Posterior vena cava (tissue), 2 donors: ENCODE data around the gene TNFRSF17. TPM values are rescaled to one million over a fixed set of nuclear protein-coding genes. Genes with fewer than 3 reads are reported as not detected.

Experiments
- DNase-seq: peaks from one replicate; pipeline ENCODE4 v3.0.0-alpha.2; 2020; ENCODE audit warnings: low spot score
- intact Hi-C, 2 donors: fragments of 100-400 bp; cut with DNase I; formaldehyde crosslinking; loops; one replicate each; pipeline versions ENCODE4 v1.14.1 to v1.14.2; 2022 to 2023
- total RNA-seq, 2 donors: library from RNA; stranded (reverse); fragmentation: NEBNext Ultra II Directional; extraction: Animal tissue kit (Norgen Biotek cat#: 25700); gene quantifications; one replicate each; pipeline ENCODE4 v1.2.1, GENCODE V29; 2021
- donor health status: DM: yes; HTN: yes; CAD: no.
- donor health status: DM: yes; HTN: yes; CAD: no.

The TNFRSF17 gene
- total RNA-seq, 2 donors from 2014 or later: not detected

DNA sequence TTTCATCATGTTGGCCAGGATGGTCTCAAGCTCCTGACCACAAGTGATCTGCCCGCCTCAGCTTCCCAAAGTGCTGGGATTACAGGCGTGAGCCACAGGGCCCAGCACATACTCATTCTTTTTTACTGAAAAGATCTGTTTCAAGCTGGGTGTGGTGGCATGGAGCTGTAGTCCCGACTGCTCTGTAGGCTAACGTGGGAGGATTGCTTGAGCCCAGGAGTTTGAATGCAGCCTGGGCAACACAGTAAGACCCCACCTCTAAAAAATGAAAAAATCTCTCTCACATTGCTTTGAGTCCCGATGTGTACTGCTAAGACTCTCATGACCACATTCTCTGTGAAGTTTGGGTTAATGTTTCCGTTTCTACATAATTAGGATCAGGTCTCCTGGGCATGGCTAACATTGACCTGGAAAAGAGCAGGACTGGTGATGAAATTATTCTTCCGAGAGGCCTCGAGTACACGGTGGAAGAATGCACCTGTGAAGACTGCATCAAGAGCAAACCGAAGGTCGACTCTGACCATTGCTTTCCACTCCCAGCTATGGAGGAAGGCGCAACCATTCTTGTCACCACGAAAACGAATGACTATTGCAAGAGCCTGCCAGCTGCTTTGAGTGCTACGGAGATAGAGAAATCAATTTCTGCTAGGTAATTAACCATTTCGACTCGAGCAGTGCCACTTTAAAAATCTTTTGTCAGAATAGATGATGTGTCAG is 2.3 kb downstream of the TNFRSF17 start:
- intact Hi-C loops: no loop called here
- peak; percentile 30 for DNase-seq

DNA sequence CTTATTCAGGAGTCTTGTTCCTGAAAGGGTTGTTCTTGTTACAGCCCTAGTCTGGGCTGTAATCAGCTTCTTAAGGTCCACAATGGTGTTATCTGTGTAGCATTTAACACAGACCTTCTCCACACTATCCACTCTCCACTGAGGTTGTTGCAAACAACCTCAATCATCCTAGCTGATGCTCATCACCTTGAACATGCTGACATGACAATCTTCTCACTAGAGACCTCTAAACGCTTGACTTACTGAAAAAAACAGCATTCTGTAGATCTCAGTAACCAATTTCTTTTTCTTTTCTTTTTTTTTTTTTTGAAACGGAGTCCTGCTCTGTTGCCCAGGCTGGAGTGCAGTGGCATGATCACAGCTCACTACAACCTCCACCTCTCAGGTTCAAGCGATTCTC is 3.6 kb downstream of the TNFRSF17 start:
- DNase-seq: no peak
- intact Hi-C loops: no loop called here

DNA sequence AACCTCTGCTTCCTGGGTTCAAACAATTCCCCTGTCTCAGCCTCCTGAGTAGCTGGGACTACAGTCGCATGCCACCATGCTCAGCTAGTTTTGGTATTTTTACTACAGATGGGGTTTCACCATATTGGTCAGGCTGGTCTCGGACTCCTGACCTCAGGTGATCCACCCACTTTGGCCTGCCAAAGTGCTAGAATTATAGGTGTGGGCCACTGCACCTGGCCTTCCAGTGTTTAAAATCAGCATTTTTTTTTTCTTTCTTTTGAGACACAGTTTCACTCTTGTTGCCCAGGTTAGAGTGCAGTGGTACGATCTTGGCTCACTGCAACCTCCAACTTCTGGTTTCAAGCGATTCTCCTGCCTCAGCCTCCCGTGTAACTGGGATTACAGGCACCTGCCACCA is 5.3 kb downstream of the TNFRSF17 start:
- DNase-seq: peak; percentile 3
- intact Hi-C loops: loop anchor here in 1 of 2 donors (10.0 kb wide), 1 partner anchor 95 kb away; no protein-coding TSS in a partner anchor

DNA sequence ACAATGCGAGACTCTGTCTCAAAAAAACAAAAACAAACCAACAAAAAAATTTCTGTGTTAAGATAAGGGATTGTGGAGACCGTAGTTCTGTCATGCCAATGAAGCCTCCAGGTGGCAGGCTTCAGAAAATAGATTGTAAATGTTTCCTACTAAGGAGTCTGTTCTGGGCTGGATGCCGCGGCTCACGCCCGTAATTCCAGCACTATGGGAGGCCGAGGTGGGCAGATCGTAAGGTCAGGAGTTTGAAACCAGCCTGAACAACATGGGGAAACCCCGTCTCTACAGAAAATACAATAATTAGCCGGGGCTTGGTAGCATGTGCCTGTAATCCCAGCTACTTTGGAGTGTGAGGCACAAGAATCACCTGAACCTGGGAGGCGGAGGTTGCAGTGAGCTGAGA is 7.1 kb downstream of the TNFRSF17 start:
- intact Hi-C loops: loop anchor here in 1 of 2 donors (10.0 kb wide), 1 partner anchor 93 kb away; no protein-coding TSS in a partner anchor
- DNase-seq: peak; percentile 55

DNA sequence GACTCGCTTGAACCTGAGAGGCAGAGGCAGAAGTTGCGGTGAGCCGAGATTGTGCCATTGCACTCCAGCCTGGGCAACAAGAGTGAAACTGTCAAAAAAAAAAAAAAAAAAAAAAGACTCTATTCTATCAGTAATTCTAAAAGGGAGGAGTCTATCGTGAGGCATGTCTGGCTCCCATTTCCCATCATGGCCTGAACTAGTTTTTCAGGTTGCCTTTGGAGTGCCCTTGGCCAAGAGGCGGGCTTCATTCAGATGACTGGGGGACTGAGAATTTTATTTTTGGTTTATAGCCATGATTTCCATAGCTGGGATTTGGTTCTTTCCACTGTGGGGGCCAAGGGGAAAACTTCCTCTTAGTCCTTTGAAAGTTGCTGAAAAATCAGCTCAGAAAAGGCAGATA is 8.1 kb downstream of the TNFRSF17 start:
- no peak for DNase-seq
- intact Hi-C loops: loop anchor here in 1 of 2 donors (10.0 kb wide), 1 partner anchor 92 kb away; no protein-coding TSS in a partner anchor

DNA sequence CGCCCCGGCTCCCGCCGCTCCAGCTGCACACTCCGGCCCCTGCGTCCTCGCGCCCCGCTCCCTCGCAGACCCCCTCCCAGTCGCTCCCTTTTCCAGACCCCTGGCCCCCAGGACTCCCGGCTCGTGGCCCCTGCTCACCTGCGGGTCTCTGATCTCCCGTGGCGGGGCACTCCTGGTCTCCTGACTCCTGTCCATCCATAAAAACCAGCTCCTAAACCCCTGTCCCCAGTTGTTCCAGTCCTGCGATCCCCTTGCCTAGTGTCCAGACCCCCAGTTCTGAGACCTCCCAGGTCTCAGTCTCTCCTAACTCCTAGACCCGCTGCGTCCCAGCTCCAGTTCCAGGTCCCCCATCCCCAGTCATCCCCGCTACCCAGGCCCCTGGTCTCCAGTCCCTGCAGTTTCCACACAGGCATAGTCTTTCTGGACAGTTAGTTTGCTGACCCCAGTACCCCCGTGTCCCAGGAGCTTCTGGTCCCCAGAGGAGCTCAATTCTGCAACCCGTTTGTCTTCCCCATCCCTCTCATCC is 11.9 kb downstream of the TNFRSF17 start:
- peak; percentile 76 for DNase-seq
- intact Hi-C loops: loop anchor here (2.0 to 10.0 kb wide), 2 partner anchors 66 to 88 kb away; no protein-coding TSS in a partner anchor

DNA sequence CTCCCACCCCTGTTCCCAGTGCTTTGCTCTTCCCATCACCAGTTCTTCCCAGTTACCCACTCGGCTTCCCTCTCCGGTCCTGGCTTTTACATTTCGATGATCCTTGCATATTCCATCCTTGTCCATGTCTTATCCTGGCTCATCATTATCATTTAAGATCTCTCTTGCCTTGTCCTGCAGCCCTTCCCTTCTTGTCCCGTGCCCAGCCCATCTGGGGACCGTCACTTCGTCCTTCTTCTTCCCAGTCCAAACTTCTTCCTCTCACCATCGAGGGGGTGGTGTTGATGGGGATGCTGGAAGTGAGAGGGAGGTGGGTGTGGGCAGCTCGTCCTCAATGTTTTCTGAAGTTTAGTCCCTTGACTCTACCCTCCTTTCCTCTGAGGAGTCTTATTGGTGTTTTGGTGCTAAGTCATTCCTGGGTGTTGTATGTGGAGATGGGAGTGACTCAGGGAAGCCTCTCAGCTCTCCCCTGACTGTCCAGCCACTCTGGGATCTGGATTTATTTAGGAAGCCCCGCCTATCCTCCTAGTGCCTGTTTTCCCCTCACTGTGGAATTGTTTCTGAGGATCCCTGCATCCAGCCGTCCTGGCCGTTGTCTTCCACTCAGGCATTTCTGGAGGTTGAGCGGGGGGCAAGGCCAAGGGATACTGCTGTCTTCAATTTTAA is 12.5 kb downstream of the TNFRSF17 start:
- intact Hi-C loops: loop anchor here (2.0 to 10.0 kb wide), 2 partner anchors 65 to 87 kb away; no protein-coding TSS in a partner anchor
- no peak for DNase-seq

DNA sequence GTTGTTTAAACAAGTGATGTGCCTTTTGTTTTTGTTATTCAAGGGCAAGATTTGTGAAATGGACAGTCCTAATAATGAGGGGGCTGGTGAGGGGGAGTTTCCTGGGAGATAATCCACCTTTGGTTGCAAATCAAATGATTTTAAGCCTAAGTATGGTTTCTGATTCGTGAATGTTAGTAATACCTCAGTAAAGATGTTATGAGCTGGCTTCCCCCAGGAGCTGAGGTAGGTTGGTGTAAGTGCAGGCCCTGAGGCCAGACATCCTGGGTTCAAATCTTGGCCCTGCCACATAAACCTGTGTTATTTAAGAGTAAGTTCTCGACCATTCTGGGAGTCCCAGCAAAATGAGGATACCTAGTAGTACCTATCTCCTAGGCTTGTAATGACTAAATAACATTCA is 13.1 kb downstream of the TNFRSF17 start:
- intact Hi-C loops: loop anchor here in 1 of 2 donors (10.0 kb wide), 1 partner anchor 87 kb away; no protein-coding TSS in a partner anchor
- no peak for DNase-seq

DNA sequence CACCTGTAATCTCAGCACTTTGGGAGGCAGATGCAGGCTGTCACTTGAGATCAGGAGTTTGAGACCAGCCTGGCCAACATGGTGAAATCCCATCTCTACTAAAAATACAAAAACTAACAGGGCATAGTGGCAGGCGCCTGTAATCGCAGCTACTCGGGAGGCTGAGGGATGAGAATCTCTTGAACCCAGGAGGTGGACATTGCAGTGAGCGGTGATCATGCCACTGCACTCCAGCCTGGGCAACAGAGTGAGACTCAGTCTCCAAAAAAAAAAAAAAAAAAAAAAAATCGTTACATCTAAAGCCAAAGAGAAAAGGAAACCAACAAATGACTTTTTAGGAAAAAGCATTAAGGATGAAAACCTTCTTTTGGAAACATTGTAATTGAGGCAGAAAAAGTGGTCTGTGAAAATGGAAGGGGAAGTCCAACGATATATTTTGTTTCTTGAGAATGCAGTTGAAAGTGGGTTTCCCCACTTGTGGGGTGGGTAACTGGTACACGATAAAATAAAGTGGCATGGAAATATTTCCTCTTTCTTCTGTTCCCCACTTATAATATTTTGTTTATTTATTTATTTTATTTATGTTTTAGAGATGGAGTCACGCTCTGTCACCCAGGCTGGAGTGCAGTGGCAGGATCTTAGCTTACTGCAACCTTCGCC is 14.1 kb downstream of the TNFRSF17 start:
- intact Hi-C loops: loop anchor here in 1 of 2 donors (10.0 kb wide), 1 partner anchor 86 kb away; no protein-coding TSS in a partner anchor
- DNase-seq: no peak

DNA sequence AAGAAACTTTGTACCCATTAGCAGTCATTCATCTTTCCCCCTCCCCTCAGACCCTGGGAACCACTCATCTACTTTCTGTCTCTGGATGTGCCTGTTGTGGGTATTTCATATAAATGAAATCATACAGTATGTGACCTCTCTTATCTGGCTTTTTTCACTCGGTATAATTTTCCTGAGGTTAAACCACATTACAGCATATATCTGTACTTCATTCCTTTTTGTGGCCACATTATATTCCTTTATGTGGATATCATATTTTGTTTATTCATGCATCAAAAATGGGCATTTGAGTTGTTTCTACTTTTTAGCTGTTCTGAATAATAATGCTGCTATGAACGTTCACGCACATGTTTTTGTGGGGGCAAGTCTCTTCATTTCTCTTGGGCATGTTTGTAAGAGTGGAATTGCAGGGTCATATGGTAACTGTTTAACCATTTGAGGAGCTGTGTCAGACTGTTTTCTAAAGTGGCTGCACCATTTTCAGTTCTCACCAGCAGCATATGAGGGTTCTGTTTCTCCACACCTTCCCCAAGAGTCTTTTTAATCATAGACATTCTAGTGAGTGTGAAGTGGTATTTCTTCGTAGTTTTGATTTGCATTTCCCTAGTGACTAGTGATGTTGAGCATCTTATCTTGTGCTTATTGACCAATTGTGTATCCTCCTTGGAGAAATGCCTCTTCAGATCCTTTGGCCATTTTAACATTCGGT is 15.3 kb downstream of the TNFRSF17 start:
- no peak for DNase-seq
- intact Hi-C loops: no loop called here

DNA sequence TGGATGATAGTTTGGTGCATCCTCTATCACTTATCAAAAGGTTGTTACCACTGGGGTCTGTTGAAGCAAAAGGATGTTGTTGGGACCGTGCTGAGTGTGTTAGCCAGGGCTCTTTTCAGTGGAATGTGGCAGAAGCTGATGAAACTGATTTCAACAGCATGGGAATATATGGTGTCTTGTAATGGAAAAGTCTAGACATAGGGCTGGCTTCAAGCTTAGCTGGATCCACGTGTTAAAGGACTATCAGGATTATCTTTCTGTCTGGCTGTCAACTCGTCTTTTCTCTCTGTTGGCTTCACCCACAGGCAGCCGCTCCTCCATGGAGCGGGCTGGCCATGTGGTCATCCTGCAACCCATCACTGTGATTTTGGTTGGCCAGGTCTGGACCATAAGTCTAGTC is 20.2 kb downstream of the TNFRSF17 start:
- peak; percentile 6 for DNase-seq
- intact Hi-C loops: no loop called here

DNA sequence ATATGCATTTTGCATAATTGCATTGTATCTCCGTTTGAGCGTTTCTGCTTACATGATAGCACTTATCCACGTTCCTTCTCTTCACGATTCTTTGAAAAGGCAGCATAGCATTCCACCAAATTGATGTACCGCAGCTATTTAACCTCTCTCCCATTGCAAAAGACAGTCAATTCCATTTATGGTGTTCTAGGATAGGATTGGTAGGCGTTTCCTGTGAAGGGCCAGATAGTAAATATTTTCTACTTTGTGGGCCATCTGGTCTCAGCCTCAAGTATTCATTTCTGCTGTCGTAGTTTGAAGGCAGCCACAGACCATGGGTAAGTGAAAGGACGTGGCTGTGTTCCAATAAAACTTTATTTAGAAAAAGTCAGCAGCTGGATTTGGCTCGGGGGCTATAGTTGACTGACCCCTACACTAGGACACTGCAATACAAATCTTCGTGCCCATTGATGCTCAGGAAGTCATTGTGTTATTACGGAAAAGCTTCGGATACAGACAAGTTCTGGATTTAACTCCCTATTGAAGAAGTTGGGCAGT is 21.6 kb downstream of the TNFRSF17 start:
- DNase-seq: no peak
- intact Hi-C loops: no loop called here

DNA sequence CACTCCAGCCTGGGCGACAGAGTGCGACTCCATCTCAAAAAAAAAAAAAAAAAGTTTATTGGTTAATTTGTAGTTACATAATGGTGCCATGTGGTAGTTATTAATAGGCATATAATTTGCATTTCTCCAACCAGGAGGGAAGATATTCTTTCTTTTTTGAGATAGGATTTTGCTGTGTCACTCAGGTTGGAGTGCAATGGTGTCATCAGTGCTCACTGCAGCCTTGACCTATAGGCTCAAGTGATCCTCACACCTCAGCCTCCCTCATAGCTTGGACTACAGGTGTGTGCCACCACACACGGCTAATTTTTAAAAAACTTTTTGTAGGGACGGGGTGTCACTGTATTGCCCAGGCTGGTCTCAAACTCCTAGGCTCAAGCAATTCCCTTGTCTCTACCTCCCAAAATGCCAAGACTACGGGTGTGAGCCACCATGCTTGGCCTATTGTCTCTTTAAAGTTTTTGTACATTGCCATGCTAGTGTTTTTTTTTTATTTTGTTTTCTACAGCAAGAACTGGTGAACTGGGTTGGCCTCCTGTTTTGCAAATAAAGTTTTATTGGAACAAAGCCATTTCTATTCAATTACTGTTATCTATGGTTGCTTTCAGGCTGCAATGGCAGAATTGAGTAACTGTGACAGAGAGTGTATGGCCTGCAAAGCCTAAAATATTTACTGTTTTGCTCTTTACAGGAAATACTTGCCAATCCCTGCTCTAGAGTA is 23.4 kb downstream of the TNFRSF17 start:
- DNase-seq: no peak
- intact Hi-C loops: no loop called here

DNA sequence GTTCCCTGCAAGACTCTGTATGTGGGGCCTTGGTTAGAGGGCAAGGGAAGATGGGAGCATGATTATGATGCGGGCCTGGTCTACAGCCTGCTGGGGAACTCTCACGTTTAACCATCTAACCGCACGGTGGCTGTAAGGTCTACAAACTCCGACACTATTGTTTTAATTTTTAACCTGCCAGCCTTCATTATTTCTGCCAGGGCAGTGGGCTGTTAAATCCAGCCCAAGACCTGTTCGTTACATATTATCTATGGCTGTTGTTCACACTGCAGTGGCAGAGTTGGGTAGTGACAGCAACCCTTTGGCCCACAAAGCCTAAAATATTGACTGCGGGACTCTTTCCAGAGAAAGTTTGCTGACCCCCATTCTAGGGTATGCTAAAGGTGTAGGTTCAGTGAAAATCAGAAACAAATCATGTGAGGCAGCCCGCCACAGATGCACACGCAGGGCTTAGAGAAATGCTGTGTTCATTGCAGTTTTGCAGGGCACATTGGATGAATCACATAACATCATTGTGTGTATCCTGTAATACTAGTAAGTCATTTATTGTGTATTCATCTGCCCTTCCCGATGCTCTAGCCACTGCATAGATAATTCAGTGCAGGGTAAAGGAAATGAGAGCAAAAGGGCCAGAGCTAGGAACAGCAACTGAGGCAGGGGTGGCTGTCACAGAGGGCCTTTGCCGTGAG is 25.8 kb downstream of the TNFRSF17 start:
- intact Hi-C loops: no loop called here
- no peak for DNase-seq

DNA sequence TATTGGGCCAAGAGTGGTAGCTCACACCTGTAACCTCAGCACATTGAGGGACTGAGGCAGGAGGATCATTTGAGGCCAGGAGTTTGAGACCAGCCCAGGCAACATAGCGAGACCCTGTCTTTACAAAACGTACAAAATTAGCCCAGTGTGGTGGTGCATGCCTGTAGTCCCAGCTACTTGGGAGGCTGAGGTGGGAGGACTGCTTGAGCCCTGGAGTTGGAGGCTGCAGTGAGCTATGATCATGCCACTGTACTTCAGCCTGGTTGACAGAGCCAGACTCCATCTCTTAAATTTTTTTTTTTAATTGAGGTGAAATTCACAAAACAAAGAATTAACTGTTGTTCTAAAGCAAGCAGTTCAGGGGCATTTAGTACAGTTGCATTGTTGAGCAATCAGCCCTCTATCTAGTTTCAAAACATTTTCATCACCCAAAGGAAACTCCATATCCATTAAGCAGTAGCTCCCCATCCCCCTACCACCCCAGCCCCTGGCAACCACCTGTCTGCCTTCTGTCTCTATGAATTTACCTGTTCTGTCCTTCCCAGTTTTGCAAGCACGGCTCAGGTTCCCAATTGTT is 27.1 kb downstream of the TNFRSF17 start:
- intact Hi-C loops: no loop called here
- no peak for DNase-seq

DNA sequence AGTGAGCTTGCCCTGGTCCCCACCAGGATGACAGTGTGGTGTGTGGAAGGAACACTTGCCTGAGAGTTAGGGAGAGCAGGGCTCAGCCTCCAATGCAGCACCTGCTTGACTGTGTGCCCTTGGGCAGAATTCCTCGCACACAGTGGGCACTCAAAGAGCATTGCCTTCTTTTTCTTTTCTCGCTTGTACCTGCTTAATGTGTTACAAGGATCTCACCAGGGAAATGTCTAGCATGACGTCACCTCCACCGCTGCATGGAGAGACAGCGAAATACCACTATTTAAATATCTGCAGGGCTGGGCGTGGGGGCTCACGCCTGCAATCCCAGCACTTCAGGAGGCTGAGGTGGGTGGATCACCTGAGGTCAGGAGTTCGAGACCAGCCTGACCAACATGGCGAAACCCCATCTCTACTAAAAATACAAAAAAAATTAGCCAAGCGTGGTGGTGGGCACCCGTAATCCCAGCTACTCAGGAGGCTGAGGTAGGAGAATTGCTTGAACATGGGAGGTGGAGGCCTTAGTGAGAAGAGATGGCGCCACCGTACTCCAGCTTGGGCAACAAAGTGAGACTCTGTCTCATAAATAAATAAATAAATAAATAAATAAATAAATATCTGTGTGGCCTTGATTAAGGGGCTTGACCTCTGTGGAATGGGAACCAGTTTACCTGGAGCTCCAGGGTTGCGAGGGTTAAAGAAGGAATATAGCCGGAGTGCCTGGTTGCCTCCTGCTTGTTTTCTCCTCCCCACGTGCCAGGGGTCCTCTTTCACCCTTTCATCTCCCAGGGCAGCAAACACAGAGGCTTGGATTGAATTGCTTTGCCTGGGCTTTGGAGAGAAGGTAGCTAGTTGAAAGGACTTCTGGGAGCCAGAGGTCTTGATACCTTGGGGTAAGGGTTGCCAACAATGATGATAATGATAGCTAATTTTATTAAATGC is 27.8 kb downstream of the TNFRSF17 start:
- intact Hi-C loops: no loop called here

More for the DNA sequence above, 27.8 kb downstream of the TNFRSF17 start:
- no peak for DNase-seq
